NCI-H1694 treated with DMSO at 0.1 percent for 48 hours (cell line): ENCODE results near the gene ST3GAL6.

Experiments
- DNase-seq: peaks from one replicate; lab custom pipeline; 2025; lab: John Stamatoyannopoulos, UW

ST3GAL6 gene

GRCh38 chr3:98777286-98777685 is 14.1 kb downstream of the ST3GAL6 start:
- DNase-seq: no peak

DNA sequence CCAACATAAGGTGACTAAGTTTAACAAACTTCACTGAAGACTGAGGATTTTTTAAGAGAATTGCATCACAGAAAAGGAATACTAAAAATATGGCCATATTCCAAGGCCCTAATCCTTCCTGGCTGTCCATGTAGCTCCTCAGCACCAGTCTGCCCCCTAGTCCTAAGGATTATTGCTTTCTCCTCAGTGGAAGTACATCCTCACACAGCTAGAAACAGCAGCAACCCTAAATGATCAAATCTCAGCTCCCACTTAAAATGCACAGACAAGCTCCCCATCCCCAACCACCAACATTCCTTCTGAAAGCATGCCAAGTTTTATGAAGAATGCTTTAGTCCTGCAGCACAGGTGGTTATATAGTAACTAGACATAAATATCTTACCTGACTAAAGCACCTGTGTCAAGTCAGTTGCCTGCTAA is 14.7 kb downstream of the ST3GAL6 start:
- no peak for DNase-seq

DNA sequence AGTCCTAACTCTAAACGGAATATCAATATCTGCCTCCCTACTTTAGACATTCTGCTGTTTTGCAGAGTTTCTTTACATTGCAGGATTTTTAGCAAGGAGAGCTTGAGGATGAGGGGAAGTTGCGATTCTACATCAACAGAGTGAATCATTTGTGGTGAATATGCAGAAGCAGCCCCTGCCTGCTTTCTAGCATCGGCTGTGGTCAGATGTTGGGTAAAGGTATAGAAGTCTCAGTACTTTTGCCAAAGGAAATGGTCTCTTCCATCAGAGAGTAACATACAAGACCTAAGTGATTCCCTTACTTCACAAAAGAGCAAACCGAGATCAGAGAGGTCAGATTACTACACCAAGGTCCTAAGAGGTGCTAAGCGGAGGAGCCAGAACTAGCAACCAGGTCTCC is 15.2 kb downstream of the ST3GAL6 start:
- no peak for DNase-seq

DNA sequence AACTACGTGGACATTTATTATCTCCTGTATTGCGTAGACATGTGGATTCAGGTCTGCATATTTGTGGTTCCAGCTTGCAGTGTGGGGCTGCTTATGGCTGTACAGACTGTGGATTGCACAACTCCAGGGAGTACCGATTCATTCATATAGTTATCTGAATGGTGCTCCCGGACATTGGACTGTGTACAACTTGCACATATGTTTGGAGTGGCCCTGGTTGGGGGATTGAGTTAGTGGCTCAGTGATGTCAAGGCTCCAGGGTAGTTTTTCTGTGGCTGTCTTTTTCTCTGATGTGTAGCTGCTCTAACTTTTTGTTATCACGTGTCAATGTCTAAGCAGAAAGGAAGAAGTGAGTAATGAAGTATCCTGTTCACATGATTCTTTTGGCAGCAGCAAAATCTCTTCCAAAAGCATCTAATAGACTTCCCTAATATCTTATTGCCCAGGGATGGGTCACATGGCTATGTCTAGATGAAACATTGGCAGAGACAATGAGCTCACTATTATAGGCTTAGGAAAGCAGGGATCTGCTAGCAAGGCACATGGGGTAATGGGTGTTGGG is 15.8 kb downstream of the ST3GAL6 start:
- no peak for DNase-seq

- no peak for DNase-seq
These were observed 16.6 kb downstream of the ST3GAL6 start for GRCh38 chr3:98779541-98780335.

- DNase-seq: no peak
These were observed 17.2 kb downstream of the ST3GAL6 start for GRCh38 chr3:98780343-98780742.

GRCh38 chr3:98782824-98783500 is 19.8 kb downstream of the ST3GAL6 start:
- DNase-seq: no peak

- DNase-seq: no peak
These were observed 20.9 kb downstream of the ST3GAL6 start for GRCh38 chr3:98784042-98784441.

GRCh38 chr3:98784666-98785600 is 21.8 kb downstream of the ST3GAL6 start:
- no peak for DNase-seq

GRCh38 chr3:98786364-98787006 is 23.3 kb downstream of the ST3GAL6 start:
- DNase-seq: no peak

GRCh38 chr3:98787181-98787580 is 24.0 kb downstream of the ST3GAL6 start:
- DNase-seq: no peak

GRCh38 chr3:98788651-98789050 is 25.5 kb downstream of the ST3GAL6 start:
- DNase-seq: no peak

DNA sequence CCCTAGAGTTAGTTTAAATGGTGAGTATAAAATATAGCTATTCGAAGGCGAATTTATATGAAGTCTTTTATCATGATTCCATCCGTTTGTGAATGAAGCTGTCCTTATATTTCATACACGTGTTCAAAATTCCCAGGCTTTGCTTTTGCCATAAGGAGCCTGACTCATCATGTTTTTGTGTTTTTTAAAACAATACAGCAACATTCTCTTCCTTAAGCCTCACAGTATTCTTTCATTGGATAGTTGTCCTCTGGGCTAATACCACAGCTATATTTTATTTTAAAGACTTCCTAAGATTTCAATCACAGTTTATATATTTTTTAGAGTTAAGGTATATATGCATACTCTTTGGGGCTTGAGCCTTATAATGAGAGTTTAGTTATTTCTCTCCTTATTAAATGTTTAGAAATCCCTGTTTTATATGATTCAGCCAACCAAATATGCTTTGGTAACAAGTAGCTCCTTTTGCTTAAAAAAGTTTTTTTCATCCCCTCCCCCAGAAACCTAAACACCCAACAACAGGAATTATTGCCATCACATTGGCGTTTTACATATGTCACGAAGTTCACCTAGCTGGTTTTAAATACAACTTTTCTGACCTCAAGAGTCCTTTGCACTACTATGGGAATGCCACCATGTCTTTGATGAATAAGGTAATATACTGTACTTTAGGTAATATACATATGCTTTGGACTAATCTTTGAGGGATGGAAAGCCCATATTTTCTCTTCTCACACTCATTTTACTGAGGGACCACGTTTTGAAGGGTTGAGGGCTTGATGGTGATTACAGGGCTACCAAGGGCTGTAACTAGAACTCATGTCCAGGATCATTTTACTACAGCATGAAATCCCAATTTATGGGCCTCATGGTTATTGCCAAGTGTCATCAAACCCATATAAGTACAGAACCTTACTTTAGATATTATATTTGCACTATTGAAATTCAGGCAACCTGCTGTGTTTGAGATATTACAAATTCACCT is 28.5 kb downstream of the ST3GAL6 start:
- DNase-seq: no peak

GRCh38 chr3:98793971-98794370 is 30.8 kb downstream of the ST3GAL6 start:
- DNase-seq: no peak

DNA sequence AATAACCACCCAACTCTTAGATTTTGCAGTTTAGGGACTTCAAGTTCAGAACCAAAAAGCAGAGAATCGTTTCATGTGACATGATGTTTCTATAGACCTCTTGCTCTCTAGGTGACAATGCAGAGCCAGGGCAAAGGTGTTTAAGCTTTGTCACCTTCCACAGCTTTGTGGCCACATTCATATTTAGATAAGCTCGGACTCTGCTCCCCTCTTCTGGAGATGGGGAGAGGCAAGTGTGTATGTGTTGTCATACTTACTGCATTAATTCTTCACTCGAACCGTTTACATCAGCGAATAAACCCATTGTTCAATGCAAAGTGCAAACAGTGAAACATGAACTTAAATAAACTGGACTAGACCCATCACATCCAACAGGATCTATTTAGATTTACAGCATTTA is 33.2 kb downstream of the ST3GAL6 start:
- DNase-seq: no peak

GRCh38 chr3:98797905-98798304 is 34.8 kb downstream of the ST3GAL6 start:
- DNase-seq: peak; percentile 13

GRCh38 chr3:98798820-98799219 is 35.7 kb downstream of the ST3GAL6 start:
- DNase-seq: no peak

GRCh38 chr3:98799479-98799878 is 36.3 kb downstream of the ST3GAL6 start:
- no peak for DNase-seq

GRCh38 chr3:98800401-98800800 is 37.3 kb downstream of the ST3GAL6 start:
- DNase-seq: no peak

GRCh38 chr3:98801043-98801747 is 38.1 kb downstream of the ST3GAL6 start:
- DNase-seq: no peak
